ENCODE data around the gene QSOX1. TPM values are rescaled to one million over a fixed set of nuclear protein-coding genes. Genes with fewer than 3 reads are reported as not detected.
A peak's percentile ranks its signal among the peaks of the same experiment; 100 is the strongest.

QSOX1 gene
- total RNA-seq, 1 donor from 2014 or later: 285 TPM

DNA sequence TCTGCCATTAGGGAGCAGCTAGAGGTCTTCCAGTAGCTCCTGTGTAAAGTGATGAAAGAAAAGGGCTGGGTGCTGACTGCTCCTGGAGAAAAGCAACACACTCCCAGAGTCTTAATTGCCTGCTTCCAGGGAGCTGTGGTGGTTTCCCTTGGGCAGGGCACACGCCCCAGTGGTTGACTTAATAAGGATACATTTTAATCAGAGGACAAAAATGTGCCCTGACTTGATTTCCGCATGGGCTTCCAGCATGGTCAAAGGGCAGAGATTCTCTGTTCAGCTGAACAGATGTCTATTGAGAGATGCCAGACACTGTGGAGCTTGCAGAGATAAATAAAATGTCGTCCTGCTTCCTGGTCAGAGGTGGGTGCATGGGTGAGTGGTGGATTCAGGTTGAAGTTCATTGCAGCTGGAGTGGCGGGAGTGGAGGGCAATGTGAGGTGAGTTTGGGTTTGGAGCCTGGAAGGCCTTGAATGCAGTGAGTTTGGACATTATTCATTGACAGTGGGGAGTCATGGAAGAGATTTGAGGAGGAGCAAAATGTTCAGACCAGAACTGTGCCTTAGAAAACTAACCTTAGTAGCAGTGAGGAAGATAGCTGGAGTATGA lies 16.0 kb downstream of the QSOX1 start:
- DNase-seq (ENCODE audit: low spot score): no peak

GRCh38 chr1:180171691-180172090 lies 17.0 kb downstream of the QSOX1 start:
- no peak for DNase-seq (ENCODE audit: low spot score)

- DNase-seq (ENCODE audit: low spot score): no peak
Observed at GRCh38 chr1:180173451-180173850, 18.8 kb downstream of the QSOX1 start.

GRCh38 chr1:180173952-180174351 lies 19.3 kb downstream of the QSOX1 start:
- DNase-seq (ENCODE audit: low spot score): peak; percentile 74

GRCh38 chr1:180175291-180175690 lies 20.6 kb downstream of the QSOX1 start:
- no peak for DNase-seq (ENCODE audit: low spot score)

GRCh38 chr1:180175806-180176205 lies 21.1 kb downstream of the QSOX1 start:
- no peak for DNase-seq (ENCODE audit: low spot score)

DNA sequence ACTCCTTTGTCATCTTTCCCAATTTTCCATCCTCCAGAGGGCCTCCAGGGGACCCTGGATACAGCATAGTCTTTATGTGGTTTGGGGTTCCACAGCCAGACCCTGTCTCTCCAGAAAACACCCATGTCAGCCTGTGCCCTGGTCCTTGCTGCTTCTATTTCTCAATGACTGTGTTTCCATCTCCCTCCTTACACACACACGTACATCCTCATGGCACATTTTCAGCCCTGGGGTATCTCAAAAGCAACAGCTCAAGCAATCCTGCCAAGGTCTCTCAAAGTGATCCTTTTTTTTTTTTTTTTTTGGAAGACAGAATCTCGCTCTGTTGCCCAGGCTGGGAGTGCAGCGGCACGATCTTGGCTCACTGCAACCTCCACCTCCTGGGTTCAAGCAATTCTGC lies 22.3 kb downstream of the QSOX1 start:
- DNase-seq (ENCODE audit: low spot score): no peak

GRCh38 chr1:180177931-180178330 lies 23.3 kb downstream of the QSOX1 start:
- DNase-seq (ENCODE audit: low spot score): no peak

GRCh38 chr1:180178511-180179161 lies 24.0 kb downstream of the QSOX1 start:
- peak; percentile 68 for DNase-seq (ENCODE audit: low spot score)

- DNase-seq (ENCODE audit: low spot score): no peak
Observed at GRCh38 chr1:180179162-180179957, 24.7 kb downstream of the QSOX1 start.

- no peak for DNase-seq (ENCODE audit: low spot score)
Observed at GRCh38 chr1:180181048-180181447, 26.4 kb downstream of the QSOX1 start.

GRCh38 chr1:180181996-180182642 lies 27.4 kb downstream of the QSOX1 start:
- DNase-seq (ENCODE audit: low spot score): no peak

- no peak for DNase-seq (ENCODE audit: low spot score)
Observed at GRCh38 chr1:180182643-180183311, 28.1 kb downstream of the QSOX1 start.

GRCh38 chr1:180183426-180183825 lies 28.8 kb downstream of the QSOX1 start:
- DNase-seq (ENCODE audit: low spot score): no peak

DNA sequence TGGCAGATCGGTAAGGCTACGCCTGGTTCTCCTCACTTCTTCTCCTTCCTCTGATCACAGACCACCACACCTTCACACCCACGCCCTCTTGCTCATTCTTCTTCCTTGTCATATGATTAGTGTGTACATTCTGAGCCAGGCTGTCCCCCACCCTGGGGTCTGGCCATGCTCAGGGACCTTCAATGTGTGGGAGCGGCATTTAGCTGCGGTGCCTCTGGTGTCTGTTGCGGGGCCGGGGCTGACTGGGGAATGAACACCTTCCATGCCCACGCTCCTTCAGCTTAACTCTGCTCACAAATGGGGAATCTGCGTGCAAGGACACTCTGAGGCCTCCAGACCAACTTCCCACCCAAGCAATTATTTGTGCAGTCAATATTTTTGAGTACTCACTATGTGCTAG lies 29.4 kb downstream of the QSOX1 start:
- no peak for DNase-seq (ENCODE audit: low spot score)

GRCh38 chr1:180185281-180185680 lies 30.6 kb downstream of the QSOX1 start:
- DNase-seq (ENCODE audit: low spot score): no peak

DNA sequence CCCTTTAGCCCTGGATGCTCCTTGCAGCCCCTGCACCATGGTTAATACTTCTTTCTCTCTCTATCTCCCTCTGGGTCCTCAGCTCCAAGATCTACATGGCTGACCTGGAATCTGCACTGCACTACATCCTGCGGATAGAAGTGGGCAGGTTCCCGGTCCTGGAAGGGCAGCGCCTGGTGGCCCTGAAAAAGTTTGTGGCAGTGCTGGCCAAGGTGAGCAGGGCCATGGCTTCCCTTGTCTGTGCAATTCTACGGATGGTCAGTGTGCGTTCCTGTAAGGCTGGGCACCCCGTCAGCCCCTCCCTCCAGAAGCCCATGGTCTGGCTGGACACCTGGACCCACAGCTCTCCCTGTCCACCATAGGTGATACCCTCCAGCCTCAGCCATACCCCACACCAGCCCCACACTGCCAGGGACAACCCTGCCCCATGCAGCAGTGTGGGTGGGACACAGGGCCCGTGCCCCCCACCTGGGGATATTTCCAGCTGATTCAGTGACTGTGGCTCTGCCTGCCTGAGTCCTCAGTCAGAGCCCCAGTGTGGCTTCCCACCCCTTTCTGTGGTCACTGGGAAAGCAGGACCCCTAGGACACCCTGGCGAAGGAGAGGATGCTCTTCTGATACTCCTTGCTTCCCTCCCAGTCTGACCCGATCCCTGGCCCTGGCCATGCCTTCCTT lies 31.4 kb downstream of the QSOX1 start:
- no peak for DNase-seq (ENCODE audit: low spot score)

DNA sequence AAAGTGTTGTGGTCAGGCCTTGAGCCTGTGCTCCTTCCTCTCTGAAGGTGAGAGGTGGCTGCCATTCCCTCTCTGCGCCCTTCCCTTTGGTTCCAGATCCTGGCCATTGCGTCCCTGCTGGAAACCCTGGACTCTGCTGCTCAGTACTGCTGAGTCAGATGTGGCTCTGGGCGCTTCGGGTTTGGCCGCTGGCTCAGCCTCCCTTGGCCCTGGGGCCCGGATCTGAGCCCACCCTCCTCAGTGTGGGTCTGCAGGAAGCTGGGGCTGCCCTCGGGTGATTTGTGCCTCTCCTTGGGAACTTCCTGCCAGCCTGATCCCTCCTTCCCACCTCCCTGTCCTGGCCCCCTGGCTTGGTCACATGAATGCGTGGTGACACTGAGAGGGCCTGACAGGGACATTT lies 32.2 kb downstream of the QSOX1 start:
- DNase-seq (ENCODE audit: low spot score): no peak

GRCh38 chr1:180187626-180188025 lies 33.0 kb downstream of the QSOX1 start:
- DNase-seq (ENCODE audit: low spot score): no peak

DNA sequence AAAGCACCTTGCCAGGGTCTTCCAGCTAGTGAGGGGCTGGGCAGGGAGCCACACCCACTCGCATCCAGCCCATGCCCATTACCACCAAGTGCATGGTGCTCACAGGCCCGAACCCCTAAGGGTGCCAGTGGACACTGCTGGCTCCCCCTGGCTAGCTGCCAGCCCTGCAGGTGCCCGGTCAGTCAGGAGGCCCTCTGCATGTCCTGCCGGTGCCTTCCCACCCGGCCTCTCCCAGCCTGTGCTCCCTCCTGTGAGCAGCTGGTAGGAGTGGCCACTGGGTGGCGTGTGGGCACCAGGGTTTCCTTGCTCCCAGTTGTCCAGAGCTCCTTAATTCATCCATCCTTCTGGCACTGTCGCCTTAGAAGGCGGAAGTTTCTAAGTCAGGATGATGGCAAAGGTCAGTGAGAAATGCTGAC lies 33.4 kb downstream of the QSOX1 start:
- no peak for DNase-seq (ENCODE audit: low spot score)

DNA sequence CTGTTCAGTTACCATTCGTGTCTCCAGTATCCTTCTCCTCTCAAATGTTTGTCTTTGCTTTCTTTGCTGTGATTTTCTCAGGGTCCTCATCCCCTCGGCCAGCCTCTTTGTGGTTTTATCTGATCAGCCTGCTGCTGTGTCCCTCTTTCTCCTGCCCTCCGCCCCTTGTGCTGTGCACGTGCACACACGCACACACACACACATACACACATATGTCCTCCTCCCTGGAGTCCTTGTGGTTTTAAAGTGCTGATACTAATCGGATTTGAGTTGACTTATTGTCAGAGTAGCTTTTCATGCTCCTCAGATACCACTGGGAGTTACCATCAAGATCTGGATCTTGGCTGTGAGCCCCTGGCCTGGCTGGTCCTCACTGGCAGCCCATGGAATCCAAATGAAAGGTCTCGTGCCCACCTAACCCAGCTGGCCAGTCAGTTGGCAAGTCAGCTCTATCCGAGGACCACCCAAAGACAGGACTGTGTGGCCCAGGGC lies 34.1 kb downstream of the QSOX1 start:
- no peak for DNase-seq (ENCODE audit: low spot score)
